LNCAP (cell line): ENCODE results near the gene VAPA.

Experiments
- TF ChIP-seq, protein P1 (sequence below): fragments of 450-650 bp; IDR thresholded peaks from 2 replicates; pipeline ENCODE4 v1.5.1; 2017; ENCODE audit warnings: mild to moderate bottlenecking

VAPA gene

DNA sequence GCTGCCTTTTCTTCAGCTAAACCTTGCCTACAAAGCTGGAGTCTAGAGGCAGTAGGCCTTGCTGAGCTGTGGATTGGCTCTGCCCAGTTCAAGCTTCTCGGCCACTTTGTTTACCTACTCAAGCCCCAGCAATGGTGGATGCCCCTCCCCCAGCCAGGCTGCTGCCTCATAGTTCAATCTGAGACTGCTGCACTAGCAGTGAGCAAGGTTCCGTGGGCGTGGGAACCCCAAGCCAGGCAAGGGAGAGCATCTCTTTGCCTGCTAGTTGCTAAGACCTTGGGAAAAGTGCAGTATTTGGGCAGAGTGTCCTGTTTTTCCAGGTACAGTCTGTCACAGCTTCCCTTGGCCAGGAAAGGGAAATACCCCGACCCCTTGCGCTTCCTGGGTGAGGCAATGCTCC, 68.9 kb downstream of the VAPA start:
- TF ChIP-seq, protein P1, sequence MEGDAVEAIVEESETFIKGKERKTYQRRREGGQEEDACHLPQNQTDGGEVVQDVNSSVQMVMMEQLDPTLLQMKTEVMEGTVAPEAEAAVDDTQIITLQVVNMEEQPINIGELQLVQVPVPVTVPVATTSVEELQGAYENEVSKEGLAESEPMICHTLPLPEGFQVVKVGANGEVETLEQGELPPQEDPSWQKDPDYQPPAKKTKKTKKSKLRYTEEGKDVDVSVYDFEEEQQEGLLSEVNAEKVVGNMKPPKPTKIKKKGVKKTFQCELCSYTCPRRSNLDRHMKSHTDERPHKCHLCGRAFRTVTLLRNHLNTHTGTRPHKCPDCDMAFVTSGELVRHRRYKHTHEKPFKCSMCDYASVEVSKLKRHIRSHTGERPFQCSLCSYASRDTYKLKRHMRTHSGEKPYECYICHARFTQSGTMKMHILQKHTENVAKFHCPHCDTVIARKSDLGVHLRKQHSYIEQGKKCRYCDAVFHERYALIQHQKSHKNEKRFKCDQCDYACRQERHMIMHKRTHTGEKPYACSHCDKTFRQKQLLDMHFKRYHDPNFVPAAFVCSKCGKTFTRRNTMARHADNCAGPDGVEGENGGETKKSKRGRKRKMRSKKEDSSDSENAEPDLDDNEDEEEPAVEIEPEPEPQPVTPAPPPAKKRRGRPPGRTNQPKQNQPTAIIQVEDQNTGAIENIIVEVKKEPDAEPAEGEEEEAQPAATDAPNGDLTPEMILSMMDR, result no peak

DNA sequence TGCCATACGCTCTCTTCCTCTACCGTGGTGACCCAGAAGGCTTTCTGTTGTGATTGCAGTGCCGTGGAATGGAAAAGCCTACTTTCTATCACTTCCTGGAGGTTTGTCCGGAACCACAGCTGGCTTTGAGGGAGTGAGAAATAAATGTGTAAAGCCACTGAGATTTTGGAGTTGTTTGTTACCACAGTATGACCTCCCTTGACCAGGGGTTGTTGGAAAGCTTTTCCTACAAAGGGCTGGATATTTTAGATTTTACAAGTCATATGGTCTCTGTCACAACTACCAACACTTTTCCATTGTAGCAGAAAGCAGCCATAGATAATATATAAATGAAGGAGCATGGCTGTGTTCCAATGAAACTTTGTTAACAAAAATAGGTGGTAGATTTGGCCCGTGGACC, 70.3 kb downstream of the VAPA start:
- TF ChIP-seq, protein P1, result no peak

DNA sequence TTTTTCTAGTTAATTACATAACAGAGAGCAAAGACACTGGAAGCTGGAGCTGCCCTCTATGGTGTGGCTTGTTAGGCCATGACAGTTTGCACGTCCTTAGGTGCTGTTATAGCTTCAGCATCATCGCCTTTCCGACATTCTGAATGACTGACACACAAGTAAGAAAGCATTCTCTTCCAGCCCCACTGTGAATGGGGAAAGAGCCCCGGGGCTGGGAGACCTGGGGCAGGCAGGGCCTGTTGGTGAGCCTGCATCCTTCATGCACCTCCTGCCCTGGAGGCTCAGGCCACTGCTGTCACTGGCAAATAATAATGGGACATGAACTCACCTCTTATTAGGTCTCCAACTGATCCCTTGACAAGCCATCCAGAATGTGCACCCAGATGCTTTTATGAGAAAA, 71.8 kb downstream of the VAPA start:
- TF ChIP-seq, protein P1, result no peak

DNA sequence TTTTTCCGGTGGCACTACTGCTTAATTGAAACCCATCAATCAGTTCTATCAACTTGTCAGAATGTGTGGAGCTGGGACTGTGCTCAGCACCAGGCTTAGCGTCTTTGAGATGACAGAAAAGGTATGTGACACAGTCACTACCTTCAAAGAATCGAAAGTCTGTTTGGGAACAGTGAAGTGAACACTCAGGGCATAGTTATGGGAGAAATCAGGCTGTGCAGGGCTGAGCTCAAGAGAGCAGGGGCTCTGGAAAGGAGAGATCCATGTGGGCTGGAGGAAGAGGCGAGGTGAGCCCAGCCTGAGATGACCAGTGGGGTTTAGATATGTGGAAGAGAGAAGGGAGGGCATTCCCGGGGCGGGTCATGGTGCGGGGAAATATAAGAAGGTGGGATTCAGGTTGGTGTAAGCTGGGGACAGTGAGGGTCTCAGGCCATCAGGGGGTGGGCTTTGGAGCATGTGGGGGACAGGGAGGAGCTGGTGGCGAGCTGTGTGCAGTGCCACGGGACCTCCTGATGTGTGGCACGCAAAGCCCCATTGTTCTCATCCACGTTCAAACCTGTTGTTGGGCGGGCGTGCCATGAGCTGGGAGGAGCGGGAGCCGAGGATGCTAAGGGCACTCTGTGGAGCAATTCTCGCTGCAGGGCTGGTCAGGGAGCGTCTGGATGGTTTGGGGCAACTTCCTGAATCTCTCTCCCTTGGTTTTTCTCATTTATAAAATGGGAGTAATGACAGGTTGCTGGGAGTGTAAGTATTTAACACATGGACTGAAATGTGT, 72.5 kb downstream of the VAPA start:
- TF ChIP-seq, protein P1, result no peak

DNA sequence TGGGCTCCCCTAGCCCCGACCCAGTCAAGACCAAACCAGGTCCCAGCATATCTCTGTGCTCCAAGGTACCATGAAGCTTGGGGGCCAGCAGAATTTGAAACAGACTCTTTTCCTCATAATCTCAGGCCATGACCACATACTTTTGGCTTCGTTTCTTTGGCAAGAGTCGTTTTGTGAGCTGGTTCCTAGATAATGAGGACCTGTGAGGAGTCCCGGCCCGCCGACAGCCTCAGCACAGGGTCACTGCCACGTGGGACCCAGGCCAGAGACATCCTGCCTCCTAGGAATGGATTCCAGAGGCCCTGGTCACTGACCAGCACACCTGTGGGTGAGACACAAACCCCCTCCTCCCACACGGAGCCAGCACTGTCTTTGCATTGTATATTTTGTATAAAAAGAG, 73.5 kb downstream of the VAPA start:
- TF ChIP-seq, protein P1, result no peak

DNA sequence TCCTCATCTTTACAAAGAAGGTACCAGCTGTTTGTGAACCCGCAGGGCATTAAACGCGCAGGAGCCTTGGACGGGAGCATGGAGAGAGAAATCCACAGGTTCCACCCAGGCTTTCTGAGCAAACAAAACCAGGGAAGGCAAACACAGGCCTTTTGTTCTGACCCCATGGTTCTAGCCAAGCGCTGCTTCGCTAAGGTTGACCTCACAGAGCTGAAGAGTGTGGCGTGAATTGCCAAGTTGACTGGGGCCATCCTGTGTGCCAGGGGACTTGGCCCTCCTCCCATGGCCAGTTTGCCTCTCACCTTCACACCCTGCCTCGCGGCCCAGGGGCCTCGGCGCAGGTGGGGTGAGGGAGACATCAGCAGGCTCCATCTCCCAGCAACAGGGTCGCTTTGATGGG, 74.1 kb downstream of the VAPA start:
- TF ChIP-seq, protein P1, result no peak

DNA sequence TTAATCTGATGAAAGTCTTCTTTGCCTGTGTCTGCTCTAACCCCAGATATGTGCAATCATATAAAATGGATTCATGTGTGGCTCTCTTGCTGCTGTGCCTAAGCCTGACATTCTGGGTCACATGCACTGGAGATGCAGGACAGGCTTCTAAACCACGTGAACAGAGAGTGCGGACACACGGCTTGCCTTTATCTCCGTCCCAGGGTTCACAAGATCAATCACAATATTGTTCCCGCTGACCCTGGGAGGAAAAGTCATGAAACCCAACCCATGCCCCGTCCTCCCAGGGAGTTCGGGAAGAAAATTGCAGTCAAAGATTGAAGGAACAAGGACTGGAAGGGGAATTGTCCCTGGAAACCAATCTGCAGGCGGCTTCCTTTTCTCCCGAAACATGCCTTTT, 74.8 kb downstream of the VAPA start:
- TF ChIP-seq, protein P1, result no peak

DNA sequence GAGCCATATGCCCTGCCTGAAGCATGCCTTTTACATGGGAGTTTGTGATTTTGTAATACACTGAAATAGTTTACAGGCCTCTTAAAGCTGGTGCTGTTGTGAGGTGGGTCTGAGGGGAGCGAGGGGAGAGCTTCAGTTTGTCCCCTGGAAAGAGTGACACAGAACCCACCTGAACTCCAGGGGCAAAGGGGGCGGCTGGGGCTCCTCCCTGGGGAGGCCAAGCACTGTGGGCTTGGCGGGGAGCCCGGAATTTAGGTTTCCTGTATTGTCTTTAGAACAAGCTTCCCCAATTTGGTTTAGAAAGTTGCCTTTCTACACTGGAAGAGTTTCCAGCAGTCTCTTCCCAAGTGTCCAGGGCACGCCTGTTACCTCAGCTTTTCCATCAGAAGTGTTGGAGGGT, 75.7 kb downstream of the VAPA start:
- TF ChIP-seq, protein P1, result no peak
